ENCODE results near the gene SRGAP2C. TPM values are rescaled to one million over a fixed set of nuclear protein-coding genes. Genes with fewer than 3 reads are reported as not detected.
"Not testable (repeated sequence)": the region's sequence is repeated elsewhere in the genome, so short reads cannot be mapped to it uniquely, and the experiment has no call there.

SRGAP2C gene
- total RNA-seq, 2 experiments from 2014 or later, result 10.9 to 11.3 TPM

DNA sequence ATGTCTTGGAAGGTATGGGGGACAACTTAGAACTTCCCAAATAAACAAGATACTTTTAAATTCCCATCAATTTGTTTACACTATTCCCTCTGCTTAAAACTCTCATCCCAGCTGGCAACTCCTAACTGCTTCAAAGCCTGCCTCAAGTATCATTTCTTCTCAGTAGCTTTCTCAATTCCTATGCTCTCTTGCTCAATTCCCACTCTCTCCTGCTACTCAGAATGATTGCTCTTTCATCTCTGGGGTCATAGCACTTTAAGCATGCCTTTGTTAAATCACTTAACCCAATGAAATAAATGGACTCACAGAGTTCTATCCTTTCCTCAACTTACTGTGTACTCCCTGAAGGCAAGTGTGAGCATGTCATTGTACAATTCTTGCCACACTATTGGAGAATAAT lies 19.5 kb upstream of the SRGAP2C start:
- H3K9me3 Mint-ChIP-seq; H3K4me1 ChIP-seq (ENCODE audit: insufficient read depth, low read length); ATAC-seq (ENCODE audit: poor library complexity); H3K36me3 Mint-ChIP-seq (ENCODE audit: low read depth); H3K27me3 ChIP-seq (ENCODE audit: control insufficient read depth in 1 of 2, insufficient read depth in 2 of 2, low read length in 2 of 2); intact Hi-C loops (cut with DNase I, micrococcal nuclease); POLR2A ChIA-PET; H3K27ac Mint-ChIP-seq; DNase-seq; H3K27me3 Mint-ChIP-seq; CTCF ChIA-PET; H3K4me3 Mint-ChIP-seq; H3K4me3 ChIP-seq (ENCODE audit: low read length); H3K27ac ChIP-seq (ENCODE audit: low read depth in 1 of 2, low read length in 2 of 2); H3K36me3 ChIP-seq (ENCODE audit: insufficient read depth, low read length); H3K4me1 Mint-ChIP-seq (ENCODE audit: low read depth); H3K9me3 ChIP-seq (ENCODE audit: control insufficient read depth in 1 of 2, insufficient read depth in 1 of 2, low read length in 2 of 2): not testable (repeated sequence)

DNA sequence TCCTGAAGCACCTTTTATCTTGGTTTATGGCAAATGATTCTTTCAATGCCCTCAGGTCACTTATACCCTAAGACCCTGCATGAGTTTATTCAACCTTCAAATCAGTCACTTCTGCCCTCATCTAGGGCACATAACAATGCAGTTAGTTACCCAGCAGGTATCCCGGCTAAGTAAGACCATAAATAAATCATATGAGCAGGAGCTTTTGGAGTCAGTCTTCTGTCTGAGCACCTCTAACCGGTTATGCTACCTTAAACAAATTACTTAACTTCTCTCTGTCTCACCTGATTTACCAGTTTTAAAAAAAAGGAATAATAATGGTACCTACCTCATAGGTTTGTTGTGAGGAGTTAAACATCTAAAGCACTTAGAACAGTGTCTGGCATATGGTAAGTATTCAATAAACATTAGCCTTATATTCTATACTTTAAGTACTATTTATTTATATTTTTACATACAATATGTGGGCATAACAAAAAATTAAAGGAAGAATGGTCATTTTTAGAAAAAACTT lies 17.5 kb upstream of the SRGAP2C start:
- H3K4me1 ChIP-seq (ENCODE audit: insufficient read depth, low read length); DNase-seq; POLR2A ChIA-PET; H3K36me3 Mint-ChIP-seq (ENCODE audit: low read depth); H3K27me3 Mint-ChIP-seq; intact Hi-C loops (cut with DNase I, micrococcal nuclease); ATAC-seq (ENCODE audit: poor library complexity); H3K27me3 ChIP-seq (ENCODE audit: control insufficient read depth in 1 of 2, insufficient read depth in 2 of 2, low read length in 2 of 2); H3K36me3 ChIP-seq (ENCODE audit: insufficient read depth, low read length); H3K4me1 Mint-ChIP-seq (ENCODE audit: low read depth); CTCF ChIA-PET; H3K27ac ChIP-seq (ENCODE audit: low read depth in 1 of 2, low read length in 2 of 2); H3K9me3 ChIP-seq (ENCODE audit: control insufficient read depth in 1 of 2, insufficient read depth in 1 of 2, low read length in 2 of 2); H3K4me3 Mint-ChIP-seq; H3K27ac Mint-ChIP-seq; H3K4me3 ChIP-seq (ENCODE audit: low read length); H3K9me3 Mint-ChIP-seq: not testable (repeated sequence)

- H3K36me3 ChIP-seq (ENCODE audit: insufficient read depth, low read length); H3K27ac ChIP-seq (ENCODE audit: low read depth in 1 of 2, low read length in 2 of 2); H3K4me3 Mint-ChIP-seq; DNase-seq; H3K4me3 ChIP-seq (ENCODE audit: low read length); ATAC-seq (ENCODE audit: poor library complexity); POLR2A ChIA-PET; H3K4me1 Mint-ChIP-seq (ENCODE audit: low read depth); H3K4me1 ChIP-seq (ENCODE audit: insufficient read depth, low read length); H3K9me3 Mint-ChIP-seq; CTCF ChIA-PET; H3K27ac Mint-ChIP-seq; intact Hi-C loops (cut with DNase I, micrococcal nuclease); H3K9me3 ChIP-seq (ENCODE audit: control insufficient read depth in 1 of 2, insufficient read depth in 1 of 2, low read length in 2 of 2); H3K27me3 Mint-ChIP-seq; H3K27me3 ChIP-seq (ENCODE audit: control insufficient read depth in 1 of 2, insufficient read depth in 2 of 2, low read length in 2 of 2); H3K36me3 Mint-ChIP-seq (ENCODE audit: low read depth): not testable (repeated sequence)
Measured at GRCh38 chr1:121168152-121168668, 16.6 kb upstream of the SRGAP2C start.

DNA sequence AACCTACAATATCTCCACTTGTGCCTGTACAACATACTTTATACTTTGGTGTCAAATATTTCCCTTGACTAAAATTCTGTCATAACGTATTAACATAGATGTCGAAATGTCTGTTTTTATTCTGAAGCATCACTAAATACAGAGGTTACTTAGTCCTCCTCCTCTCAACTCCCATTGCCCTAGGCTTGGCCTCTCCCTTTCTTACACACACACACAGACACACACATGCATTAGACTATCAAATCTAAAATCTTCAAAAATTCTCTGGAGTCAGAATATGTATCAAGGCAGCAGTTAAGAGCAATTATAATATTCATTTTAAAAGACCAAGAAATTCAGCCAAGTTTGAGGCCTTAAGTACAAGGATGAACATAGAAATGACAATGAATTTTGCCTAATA lies 8.1 kb upstream of the SRGAP2C start:
- intact Hi-C loops (cut with DNase I, micrococcal nuclease); DNase-seq; H3K4me3 ChIP-seq (ENCODE audit: low read length); H3K36me3 ChIP-seq (ENCODE audit: insufficient read depth, low read length); H3K4me1 ChIP-seq (ENCODE audit: insufficient read depth, low read length); POLR2A ChIA-PET; H3K9me3 Mint-ChIP-seq; H3K4me1 Mint-ChIP-seq (ENCODE audit: low read depth); ATAC-seq (ENCODE audit: poor library complexity); H3K27me3 Mint-ChIP-seq; H3K36me3 Mint-ChIP-seq (ENCODE audit: low read depth); H3K27ac Mint-ChIP-seq; H3K9me3 ChIP-seq (ENCODE audit: control insufficient read depth in 1 of 2, insufficient read depth in 1 of 2, low read length in 2 of 2); CTCF ChIA-PET; H3K4me3 Mint-ChIP-seq; H3K27me3 ChIP-seq (ENCODE audit: control insufficient read depth in 1 of 2, insufficient read depth in 2 of 2, low read length in 2 of 2); H3K27ac ChIP-seq (ENCODE audit: low read depth in 1 of 2, low read length in 2 of 2): not testable (repeated sequence)

GRCh38 chr1:121178197-121178596 lies 6.6 kb upstream of the SRGAP2C start:
- H3K4me3 ChIP-seq (ENCODE audit: low read length); H3K27ac ChIP-seq (ENCODE audit: low read depth in 1 of 2, low read length in 2 of 2); H3K36me3 ChIP-seq (ENCODE audit: insufficient read depth, low read length); H3K27me3 ChIP-seq (ENCODE audit: control insufficient read depth in 1 of 2, insufficient read depth in 2 of 2, low read length in 2 of 2); ATAC-seq (ENCODE audit: poor library complexity); H3K4me3 Mint-ChIP-seq; H3K27ac Mint-ChIP-seq; DNase-seq; H3K9me3 ChIP-seq (ENCODE audit: control insufficient read depth in 1 of 2, insufficient read depth in 1 of 2, low read length in 2 of 2); H3K4me1 ChIP-seq (ENCODE audit: insufficient read depth, low read length); H3K27me3 Mint-ChIP-seq; H3K36me3 Mint-ChIP-seq (ENCODE audit: low read depth); intact Hi-C loops (cut with DNase I, micrococcal nuclease); H3K9me3 Mint-ChIP-seq; CTCF ChIA-PET; H3K4me1 Mint-ChIP-seq (ENCODE audit: low read depth); POLR2A ChIA-PET: not testable (repeated sequence)

DNA sequence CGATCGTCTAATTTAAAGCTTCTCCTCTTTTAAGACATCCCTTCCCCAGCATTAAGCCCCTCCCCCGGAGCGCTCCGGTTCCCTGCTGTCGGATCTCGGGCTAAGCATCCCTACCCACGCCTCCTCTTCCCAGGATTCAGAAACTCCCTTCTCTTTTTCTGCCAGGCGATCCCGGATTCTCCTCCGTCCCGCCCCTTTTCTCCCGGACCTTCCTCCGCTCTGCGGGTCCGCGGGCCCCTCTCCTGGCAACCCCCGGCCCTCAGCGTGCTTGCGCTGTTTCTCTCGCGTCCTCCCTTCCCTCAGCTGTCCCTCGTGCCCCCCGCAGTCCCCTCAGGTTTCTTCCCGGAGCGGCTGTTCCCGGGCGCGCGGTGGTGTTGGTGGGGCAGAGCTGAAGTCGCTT lies 908 bp upstream of the SRGAP2C start:
- CTCF ChIA-PET; POLR2A ChIA-PET; H3K4me1 ChIP-seq (ENCODE audit: insufficient read depth, low read length); H3K36me3 Mint-ChIP-seq (ENCODE audit: low read depth); H3K9me3 Mint-ChIP-seq; H3K27me3 Mint-ChIP-seq; H3K9me3 ChIP-seq (ENCODE audit: control insufficient read depth in 1 of 2, insufficient read depth in 1 of 2, low read length in 2 of 2); ATAC-seq (ENCODE audit: poor library complexity); intact Hi-C loops (cut with DNase I, micrococcal nuclease); H3K27ac Mint-ChIP-seq; H3K4me3 Mint-ChIP-seq; H3K27ac ChIP-seq (ENCODE audit: low read depth in 1 of 2, low read length in 2 of 2); H3K36me3 ChIP-seq (ENCODE audit: insufficient read depth, low read length); H3K27me3 ChIP-seq (ENCODE audit: control insufficient read depth in 1 of 2, insufficient read depth in 2 of 2, low read length in 2 of 2); H3K4me1 Mint-ChIP-seq (ENCODE audit: low read depth): not testable (repeated sequence)
- H3K4me3 ChIP-seq (ENCODE audit: low read length), result peak overlapping the region; percentile 50
- peak in 1 of 14 experiments; percentile 10 for DNase-seq

DNA sequence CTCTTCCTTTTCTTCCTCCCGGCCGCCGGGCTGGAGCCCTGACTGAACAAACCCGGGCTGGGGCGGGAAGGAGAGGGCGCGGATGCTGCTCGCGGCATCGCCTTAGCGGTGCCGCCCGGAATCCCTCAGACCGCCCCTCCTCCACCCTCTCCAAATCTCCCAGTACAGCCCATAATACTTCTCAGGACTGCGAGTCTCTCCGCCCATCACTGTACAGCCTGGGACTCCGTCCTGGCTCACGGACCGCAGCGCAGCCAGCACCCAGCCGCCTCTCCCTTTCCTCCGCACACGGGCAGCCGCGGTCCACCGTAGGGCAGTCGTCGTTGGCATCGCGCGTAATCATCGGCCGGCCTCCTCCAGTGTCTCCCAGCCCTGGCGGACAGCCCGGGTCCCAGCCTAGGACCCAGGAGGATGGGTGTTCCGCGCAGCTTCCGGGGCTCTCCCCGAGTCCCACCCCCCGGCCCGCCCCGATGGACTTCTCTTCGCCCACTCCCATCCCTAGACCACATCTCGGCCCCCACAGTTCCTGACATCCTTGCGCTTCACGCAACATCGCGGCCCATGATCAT lies 449 bp downstream of the SRGAP2C start:
- H3K4me1 ChIP-seq (ENCODE audit: insufficient read depth, low read length); H3K36me3 Mint-ChIP-seq (ENCODE audit: low read depth); ATAC-seq (ENCODE audit: poor library complexity); H3K9me3 ChIP-seq (ENCODE audit: control insufficient read depth in 1 of 2, insufficient read depth in 1 of 2, low read length in 2 of 2); H3K27me3 ChIP-seq (ENCODE audit: control insufficient read depth in 1 of 2, insufficient read depth in 2 of 2, low read length in 2 of 2); H3K4me1 Mint-ChIP-seq (ENCODE audit: low read depth); DNase-seq; intact Hi-C loops (cut with DNase I, micrococcal nuclease); H3K27ac ChIP-seq (ENCODE audit: low read depth in 1 of 2, low read length in 2 of 2); CTCF ChIA-PET; H3K27me3 Mint-ChIP-seq; H3K9me3 Mint-ChIP-seq; H3K36me3 ChIP-seq (ENCODE audit: insufficient read depth, low read length): not testable (repeated sequence)
- Mint-ChIP-seq H3K27ac (peak overlapping the region; percentile 80), H3K4me3 (peak overlapping the region; percentile 99)
- POLR2A ChIA-PET, result interaction anchor here (0.8 kb wide), 1 partner anchor 335 kb away, joined by 4 read pairs; no protein-coding TSS in a partner anchor
- H3K4me3 ChIP-seq (ENCODE audit: low read length), result peak overlapping the region; percentile 51

Measured in CD4-positive, alpha-beta T cell (primary cell).